Upper lobe of left lung (tissue), 4 donors: ENCODE data around the gene HOXC13.

Experiments
- CTCF ChIP-seq, 6 experiments: fragments of 450-650 bp in 4 of 6; fragments of 200-600 bp in 2 of 6; sonication (generic) in 2 of 6; IDR thresholded peaks; one replicate each; pipeline ENCODE4 v1.5.1; 2016 to 2019; ENCODE audit warnings: antibody characterized with exemption in 6 of 6
- EP300 ChIP-seq, 4 donors: sonication (generic); formaldehyde crosslinking; IDR thresholded peaks; one replicate each; pipeline ENCODE4 v1.5.1; 2017; ENCODE audit warnings: antibody characterized with exemption in 4 of 4, control low read depth in 2 of 4
- POLR2A ChIP-seq, 4 donors: fragments of 450-650 bp; IDR thresholded peaks; one replicate each; pipeline ENCODE4 v1.5.1; 2016 to 2017; ENCODE audit warnings: antibody characterized with exemption in 4 of 4, mild to moderate bottlenecking in 2 of 4
- POLR2AphosphoS5 ChIP-seq, 2 donors: sonication (generic); formaldehyde crosslinking; IDR thresholded peaks; one replicate each; pipeline ENCODE4 v1.5.1; 2017; ENCODE audit warnings: antibody characterized with exemption in 2 of 2

- TF ChIP-seq POLR2A (IDR thresholded peaks at IDR 0.05) (no peak), CTCF (IDR thresholded peaks at IDR 0.05) (peak; percentile 9 to 31 (median 26)), EP300 (IDR thresholded peaks at IDR 0.05) (no peak), POLR2AphosphoS5 (IDR thresholded peaks at IDR 0.05) (no peak)
Observed at GRCh38 chr12:53984901-53985691, 46.5 kb downstream of the HOXC13 start, which contains the start of gene HOXC10.
